ENCODE data around the gene NOL3. TPM values are rescaled to one million over a fixed set of nuclear protein-coding genes. Genes with fewer than 3 reads are reported as not detected.

Gene NOL3
- total RNA-seq: 5.9 and 7.3 TPM in 2 replicates

DNA sequence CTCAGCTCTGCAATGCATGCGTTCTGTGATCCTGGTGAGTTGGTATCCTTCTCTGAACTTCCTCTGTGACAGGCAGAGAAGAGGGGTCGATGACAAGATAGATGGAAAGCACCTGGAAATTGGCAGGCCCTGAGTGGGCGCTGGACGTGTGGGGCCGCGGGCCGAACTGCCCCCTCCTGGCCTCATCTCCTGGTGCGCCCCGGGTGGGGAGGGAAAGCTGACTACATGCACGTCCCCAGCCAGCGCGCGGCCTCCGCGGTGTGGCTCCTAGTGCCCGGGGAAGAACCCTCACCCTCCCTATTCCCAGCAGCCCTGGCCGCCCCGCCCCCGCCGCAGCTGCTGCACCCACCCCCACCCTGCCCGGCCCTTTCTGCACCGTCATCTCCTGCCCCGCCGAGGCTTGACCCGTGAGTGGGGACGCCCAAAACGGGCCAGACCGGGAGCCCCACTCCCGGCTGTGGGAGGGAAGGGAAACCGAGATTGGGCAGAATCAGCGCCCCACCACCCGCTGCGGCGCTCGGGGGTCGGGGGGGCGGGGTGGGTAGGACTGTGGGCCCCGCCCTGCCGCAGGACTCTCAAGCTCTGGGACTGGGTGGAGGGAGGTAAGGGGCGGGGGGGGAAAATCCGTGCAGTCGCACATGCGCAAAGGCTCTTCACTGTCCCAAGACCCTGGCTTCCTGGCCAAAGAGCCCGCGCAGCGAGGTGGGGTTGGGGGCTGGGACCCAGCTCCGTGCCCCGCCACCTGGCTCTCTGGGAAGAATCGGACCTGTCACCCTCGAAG lies at the start of gene NOL3:
Gene NOL3, plus strand, starts transcription at position 371 of the 781 bp plus-strand sequence.

DNA sequence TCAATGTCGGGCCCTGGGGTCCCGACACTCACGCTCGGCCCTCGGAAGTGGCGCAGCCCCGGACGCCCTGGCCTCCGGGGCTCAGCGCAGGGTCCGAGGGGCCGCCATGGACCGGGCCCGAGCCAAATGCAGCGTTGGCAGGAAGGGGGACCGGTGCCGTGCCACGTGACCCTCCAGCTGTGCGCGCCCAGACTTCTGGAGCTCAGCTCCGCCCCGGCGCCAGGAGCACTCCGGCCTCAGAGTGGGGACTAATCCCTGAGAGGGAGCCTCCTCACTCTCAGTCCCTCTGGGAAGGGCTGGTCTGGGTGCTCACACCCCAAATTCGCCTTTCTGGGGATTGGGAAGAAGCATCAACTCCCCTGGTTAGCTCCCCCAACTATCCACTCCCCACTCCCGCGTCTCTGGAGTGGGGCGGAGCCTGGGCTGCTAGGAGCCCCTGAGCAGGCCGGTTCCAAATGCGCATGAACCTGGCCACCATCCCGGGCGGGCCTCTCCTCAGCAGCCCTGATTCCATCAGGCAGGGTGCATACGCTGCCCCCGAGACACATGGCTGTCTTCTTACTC lies 19.4 kb upstream of the NOL3 start, which contains the start of gene B3GNT9:
Gene B3GNT9, minus strand, starts transcription at position 166 of the 564 bp plus-strand sequence. CDS start 513 bp downstream, outside the sequence.

GRCh38 chr16:67164599-67165061 lies 5.7 kb upstream of the NOL3 start, which contains the start of gene HSF4:
Gene HSF4, plus strand, starts transcription at chr16:67164745. Its CDS starts 67 bp downstream, at chr16:67164812.

DNA sequence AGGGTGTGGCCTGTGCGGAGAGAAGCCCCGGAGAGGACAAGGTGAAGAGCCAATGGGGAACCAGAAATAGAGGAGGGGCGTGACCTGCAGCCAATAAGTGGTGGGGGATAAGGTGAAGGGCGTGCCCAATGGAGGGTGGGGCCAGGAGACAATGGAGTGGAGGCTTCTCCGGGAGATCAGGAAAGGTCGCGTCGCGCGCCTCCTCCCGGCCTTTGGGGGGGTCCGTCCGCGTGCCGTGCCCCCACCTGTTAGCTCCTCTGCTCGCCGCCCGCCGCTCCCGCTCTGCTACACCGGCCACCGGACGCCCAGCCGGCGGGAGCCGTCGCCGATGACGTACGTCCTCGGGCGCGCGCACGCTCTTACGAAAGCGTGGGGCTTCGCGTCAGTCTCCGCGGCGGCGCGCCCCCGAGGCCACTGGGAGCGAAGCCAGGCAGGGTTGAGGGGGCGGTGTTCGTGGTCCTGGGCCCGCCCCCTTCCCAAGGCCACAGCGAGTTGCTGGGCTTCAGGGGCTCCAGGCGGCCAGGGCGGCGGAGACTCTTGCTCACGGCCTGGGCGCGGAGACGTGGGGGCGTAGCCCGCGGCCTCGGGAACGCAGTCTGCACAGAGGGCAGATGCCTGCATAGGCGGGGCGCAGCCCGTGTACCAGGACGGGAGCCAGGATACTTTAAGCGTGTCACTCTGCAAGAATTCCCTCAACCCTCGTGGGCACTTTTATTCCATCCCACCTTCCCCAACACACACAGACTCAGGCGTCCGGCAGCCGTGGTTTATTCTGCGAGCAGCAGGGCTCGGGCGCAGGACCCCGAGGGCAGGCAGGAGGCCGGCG lies 13.5 kb downstream of the NOL3 start, which contains the start of gene MATCAP1:
Gene MATCAP1, minus strand, starts transcription at position 337 of the 826 bp plus-strand sequence. CDS start 3,353 bp downstream, outside the sequence.

GRCh38 chr16:67190041-67190440 lies 19.7 kb downstream of the NOL3 start, which contains the start of gene EXOC3L1:
Gene EXOC3L1, minus strand, starts transcription at chr16:67190136. Its CDS starts 460 bp downstream, at chr16:67189676.

DNA sequence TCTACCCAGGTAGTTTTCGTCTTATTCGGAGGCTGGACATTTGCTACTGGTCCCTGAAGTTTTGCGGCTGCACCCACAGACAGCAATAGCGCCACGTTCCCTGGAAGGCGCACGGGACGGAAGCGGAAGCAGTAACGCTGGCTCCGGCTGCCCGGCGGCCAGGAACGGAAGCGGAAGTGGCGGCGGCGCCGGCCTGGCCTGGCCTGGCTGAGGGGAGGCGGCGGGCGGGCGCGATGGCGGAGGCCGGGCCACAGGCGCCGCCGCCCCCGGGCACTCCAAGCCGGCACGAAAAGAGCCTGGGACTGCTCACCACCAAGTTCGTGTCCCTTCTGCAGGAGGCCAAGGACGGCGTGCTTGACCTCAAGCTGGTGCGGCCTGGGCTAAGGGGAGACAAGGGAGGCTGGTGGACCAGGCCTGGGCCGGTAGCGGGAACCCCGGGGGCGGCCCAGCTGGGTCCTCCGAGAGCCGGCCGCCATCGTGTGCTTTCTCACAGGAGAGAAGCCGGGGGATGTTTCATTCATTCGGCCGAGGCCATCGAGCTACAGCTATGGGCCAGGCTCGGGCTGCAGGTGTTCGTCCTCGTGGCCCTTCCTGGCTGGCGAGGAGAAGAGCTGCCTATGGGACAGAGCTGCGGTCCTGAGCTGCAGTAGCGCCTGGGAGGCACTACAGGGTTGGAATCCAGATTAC lies 21.8 kb downstream of the NOL3 start, which contains the start of gene E2F4:
Gene E2F4, plus strand, starts transcription at position 161 of the 687 bp plus-strand sequence. Its CDS starts 73 bp downstream, at position 234.

GRCh38 chr16:67199011-67199807 lies 28.9 kb downstream of the NOL3 start, which contains the start of gene ELMO3:
Gene ELMO3, plus strand, starts transcription at chr16:67199131. Its CDS starts 196 bp downstream, at chr16:67199327.

Small RNA genes lying within 50 kb of the gene (small RNA-seq; reads per million reads assigned to genes)
- gene MIR328: 1.4 reads per million, percentile 69 among the genes with 10 or more reads in this experiment

Other genes starting within 250 kb of the NOL3 start
- gene RRAD, start 245.0 kb upstream of the NOL3 start, total RNA-seq: 0.98 and 1.5 TPM in 2 replicates
- gene CIAO2B, start 236.1 kb upstream of the NOL3 start, total RNA-seq: 92.9 and 125 TPM in 2 replicates
- 34.2 and 39.3 TPM in 2 replicates for gene CES2, start 235.0 kb upstream of the NOL3 start, total RNA-seq
- under 0.01 TPM in 2 replicates for gene CES3, start 209.3 kb upstream of the NOL3 start, total RNA-seq
- 1.1 and 1.4 TPM in 2 replicates for gene CES4A, start 181.9 kb upstream of the NOL3 start, total RNA-seq
- gene CBFB, start 141.4 kb upstream of the NOL3 start, total RNA-seq: 49.2 and 85.2 TPM in 2 replicates
- 11.4 and 14.9 TPM in 2 replicates for gene PHAF1, start 60.6 kb upstream of the NOL3 start, total RNA-seq
- 15.4 and 23.1 TPM in 2 replicates for gene B3GNT9, start 19.5 kb upstream of the NOL3 start, total RNA-seq
- 12.1 and 14.7 TPM in 2 replicates for gene TRADD, start 10.6 kb upstream of the NOL3 start, total RNA-seq
- 10.8 and 19.5 TPM in 2 replicates for gene FBXL8, start 10.6 kb upstream of the NOL3 start, total RNA-seq
- 2.7 and 6.2 TPM in 2 replicates for gene HSF4, start 5.8 kb upstream of the NOL3 start, total RNA-seq
- gene MATCAP1, start 13.4 kb downstream of the NOL3 start, total RNA-seq: 12.9 and 17.8 TPM in 2 replicates
- gene EXOC3L1, start 19.6 kb downstream of the NOL3 start, total RNA-seq: not detected in 2 replicates
- gene E2F4, start 21.6 kb downstream of the NOL3 start, total RNA-seq: 68.3 and 88.0 TPM in 2 replicates
- 0.37 and 0.59 TPM in 2 replicates for gene ELMO3, start 28.6 kb downstream of the NOL3 start, total RNA-seq
- 17.8 and 25.4 TPM in 2 replicates for gene TMEM208, start 56.6 kb downstream of the NOL3 start, total RNA-seq
- 31.6 and 50.6 TPM in 2 replicates for gene FHOD1, start 76.9 kb downstream of the NOL3 start, total RNA-seq
- gene SLC9A5, start 78.4 kb downstream of the NOL3 start, total RNA-seq: 1.1 and 2.5 TPM in 2 replicates
- 63.2 and 69.0 TPM in 2 replicates for gene PLEKHG4, start 109.0 kb downstream of the NOL3 start, total RNA-seq
- gene KCTD19, start 156.2 kb downstream of the NOL3 start, total RNA-seq: not detected in 2 replicates
- not detected in 2 replicates for gene LRRC36, start 156.3 kb downstream of the NOL3 start, total RNA-seq
- 0.37 and 0.98 TPM in 2 replicates for gene TPPP3, start 223.0 kb downstream of the NOL3 start, total RNA-seq
- 9.2 and 9.8 TPM in 2 replicates for gene ZDHHC1, start 245.9 kb downstream of the NOL3 start, total RNA-seq

All from subcutaneous preadipocyte (primary cell).